HG02588 (cell line): Measurements from ENCODE around the gene AKAP12.
"Not testable (repeated sequence)": the region's sequence is repeated elsewhere in the genome, so short reads cannot be mapped to it uniquely, and the experiment has no call there.

Source experiments
- ATAC-seq: cut with Tn5 transposase; IDR thresholded peaks from one replicate; pipeline ENCODE4 v1.9.1; 2021; ENCODE audit warnings: mild to moderate bottlenecking, moderate library complexity; ENCODE audit not compliant: unreplicated experiment

AKAP12 gene

DNA sequence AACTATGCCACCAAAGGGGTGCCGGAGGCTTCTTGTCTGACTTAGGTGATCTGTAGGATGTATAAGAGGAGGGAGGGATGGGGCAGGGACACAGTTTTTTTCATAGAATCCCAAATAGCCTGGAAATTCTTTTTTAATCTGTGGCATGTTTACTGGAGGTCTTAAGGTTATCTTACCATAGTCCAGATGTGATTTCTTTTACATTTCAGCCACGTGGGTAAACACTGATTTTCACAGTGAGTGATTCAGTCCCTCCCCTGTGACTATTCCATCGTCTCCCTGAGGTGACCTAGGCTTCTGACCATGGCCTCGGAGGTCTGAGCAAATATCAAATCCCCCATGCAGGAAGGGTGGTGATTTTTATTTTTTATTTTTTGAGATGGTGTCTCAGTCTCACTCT lies 67.7 kb downstream of the AKAP12 start:
- no peak for ATAC-seq

DNA sequence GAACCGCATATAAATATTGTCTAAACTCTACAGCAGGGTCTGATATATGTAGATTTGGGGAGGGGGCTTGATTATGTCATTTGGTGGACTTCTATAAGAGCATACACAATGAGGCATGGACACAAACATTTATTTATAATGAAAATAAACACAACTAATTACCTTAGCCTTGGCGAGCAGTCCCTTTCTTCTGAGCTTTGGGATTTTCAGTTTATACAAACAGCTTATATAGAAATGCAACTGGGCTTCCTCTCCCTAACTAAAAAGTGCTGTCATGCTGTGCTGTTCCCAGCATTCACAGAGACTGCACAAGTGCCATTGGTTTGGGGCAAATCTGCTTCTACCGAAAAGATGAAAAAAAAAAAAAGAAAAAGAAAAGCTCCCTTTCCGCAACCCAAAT lies 69.9 kb downstream of the AKAP12 start:
- ATAC-seq: no peak

DNA sequence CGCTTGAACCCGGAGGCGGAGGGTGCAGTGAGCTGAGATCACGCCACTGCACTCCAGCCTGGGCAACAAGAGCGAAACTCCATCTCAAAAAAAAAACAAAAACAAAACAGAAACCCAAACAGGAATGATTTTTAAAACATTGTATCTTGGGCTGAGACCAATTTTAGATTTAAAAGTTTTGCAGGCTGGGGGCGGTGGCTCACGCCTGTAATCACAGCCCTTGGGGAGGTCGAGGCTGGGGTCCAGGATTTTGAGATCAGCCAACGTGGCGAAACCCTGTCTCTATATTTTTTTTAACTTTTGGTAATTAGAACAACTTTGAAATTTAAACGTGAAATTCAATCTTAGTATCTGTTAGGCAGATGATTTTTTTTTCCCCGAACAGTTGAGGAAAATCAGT lies 70.5 kb downstream of the AKAP12 start:
- no peak for ATAC-seq

DNA sequence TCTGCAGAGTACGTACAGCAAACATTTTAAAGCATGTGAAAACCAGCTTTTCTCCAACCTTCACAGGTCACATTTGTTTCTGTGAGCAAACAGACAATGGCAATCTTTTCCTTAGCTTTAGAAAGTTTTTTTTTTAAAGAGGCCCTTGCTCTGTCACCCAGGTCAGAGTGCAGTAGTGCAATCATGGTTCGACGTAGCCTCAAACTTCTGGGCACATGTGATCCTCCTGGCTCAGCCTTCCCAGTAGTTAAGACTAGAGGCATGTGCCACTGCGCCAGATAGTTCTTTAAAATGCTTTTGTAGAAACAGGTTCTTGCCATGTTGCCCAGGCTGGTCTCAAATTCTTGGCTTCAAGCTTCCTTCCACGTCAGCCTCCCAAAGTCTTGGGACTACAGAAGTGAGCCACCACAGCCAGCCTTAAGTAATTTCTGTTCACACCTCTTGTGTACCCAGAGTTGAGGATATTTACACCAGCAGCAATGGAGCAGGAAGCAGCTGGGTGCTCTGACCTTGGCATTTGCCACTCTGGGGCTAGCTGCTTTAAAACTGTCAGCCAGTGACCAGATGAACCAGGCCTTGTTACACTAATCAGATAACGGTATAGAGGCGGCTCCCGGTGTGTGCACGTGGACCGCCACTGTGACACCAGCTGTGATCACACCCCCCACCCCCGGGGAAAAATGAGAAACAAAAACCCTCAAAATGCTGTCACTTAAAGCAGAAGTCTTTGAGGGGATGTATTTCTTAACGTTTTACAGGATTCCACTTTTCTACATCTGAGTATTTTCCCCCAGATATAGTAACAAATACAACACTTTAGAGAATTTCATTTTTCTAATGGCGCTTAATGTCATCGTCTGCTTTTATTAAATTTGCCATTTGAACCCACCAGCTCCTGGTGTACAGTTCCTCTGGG lies 71.3 kb downstream of the AKAP12 start:
- no peak for ATAC-seq

DNA sequence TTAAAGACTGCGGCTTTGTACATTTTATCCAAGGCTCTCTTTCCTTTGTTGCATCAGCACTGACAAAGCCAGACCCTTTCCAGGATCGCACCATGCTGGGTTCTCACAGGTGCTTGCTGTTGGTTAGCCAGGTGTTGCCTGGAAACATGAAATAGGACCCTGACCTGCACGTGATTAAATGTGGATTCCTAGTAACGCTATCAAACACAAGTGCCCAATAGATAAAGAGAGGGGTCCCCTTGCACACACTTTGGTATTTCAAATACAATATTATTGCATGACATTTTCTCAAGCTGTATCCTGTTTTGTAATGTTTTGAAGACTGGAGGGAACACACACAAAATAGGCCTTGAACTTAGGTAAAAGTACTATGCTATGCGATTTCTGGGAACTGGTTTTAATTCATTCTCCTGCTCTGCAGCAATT lies 73.3 kb downstream of the AKAP12 start:
- ATAC-seq: no peak

DNA sequence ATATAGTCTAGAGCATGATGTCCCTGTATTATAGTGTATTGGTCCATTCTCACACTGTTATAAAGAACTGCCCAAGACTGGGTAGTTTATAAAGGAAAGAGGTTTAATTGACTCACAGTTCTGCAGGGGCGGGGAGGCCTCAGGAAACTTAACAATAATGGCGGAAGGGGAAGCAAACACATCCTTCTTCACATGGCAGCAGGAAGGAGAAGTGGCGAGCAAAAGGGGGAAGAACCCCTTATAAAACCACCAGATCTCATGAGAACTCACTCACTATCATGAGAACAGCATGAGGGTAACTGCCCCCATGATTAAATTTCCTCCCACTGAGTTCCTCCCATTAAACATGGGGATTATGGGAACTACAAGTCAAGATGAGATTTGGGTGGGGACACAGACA lies 75.9 kb downstream of the AKAP12 start:
- not testable (repeated sequence) for ATAC-seq

DNA sequence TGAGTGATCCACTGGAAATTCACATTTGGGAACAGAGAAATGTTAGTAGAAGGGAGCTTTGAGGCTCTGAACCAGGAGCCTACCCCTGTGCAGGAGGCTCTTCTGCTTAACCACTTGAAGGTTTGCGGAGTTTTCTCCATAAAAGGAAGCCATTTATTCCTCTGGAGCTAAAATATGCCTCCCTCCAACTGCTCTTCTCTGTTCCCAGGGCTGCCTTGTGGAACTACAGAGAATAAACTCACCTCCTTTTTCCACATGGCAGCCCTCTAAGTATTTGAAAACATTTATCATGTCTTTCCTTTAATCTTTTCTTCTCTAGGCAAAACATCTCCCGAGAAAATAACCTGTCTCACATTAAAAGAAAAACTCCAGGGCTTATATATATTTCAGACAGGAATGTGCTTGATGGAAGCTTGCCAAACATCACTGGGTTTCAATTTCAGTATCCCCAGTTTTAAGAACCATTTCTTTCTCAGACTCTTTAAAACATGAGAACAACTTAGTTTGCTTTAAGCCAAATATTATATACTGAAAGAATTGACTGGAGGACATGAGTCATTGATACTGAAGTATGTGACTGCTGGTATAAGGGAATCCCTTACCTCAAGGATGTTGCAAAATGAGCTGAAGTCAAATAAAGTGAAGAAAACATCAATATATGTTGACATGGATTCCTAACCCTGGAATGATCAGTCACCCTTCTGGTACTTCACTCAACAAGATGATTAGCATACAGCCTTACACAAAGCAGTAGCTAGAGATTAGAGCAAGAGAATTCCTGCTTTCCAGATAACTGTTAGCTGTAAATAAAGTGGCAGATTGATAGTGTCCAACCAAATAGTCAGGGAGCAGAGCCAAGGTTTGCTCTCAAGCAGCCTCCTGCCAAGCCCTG lies 77.6 kb downstream of the AKAP12 start:
- no peak for ATAC-seq

DNA sequence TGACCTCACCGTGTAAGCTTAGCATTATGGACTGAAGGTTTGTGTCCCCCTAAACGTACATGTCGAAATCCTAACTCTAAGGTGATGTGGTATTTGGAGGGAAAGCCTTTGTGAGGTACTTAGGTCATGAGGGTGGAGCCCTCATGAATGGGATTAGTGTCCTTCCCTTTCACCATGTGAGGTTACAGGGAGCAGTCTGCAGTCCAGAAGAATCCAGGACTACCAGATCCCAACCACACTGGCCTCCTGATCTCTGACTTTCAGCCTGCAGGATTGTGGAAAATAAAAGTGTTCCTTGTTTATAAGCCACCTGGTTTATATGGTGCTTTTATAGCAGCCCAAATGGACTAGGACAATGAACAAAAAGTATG lies 78.2 kb downstream of the AKAP12 start:
- no peak for ATAC-seq

DNA sequence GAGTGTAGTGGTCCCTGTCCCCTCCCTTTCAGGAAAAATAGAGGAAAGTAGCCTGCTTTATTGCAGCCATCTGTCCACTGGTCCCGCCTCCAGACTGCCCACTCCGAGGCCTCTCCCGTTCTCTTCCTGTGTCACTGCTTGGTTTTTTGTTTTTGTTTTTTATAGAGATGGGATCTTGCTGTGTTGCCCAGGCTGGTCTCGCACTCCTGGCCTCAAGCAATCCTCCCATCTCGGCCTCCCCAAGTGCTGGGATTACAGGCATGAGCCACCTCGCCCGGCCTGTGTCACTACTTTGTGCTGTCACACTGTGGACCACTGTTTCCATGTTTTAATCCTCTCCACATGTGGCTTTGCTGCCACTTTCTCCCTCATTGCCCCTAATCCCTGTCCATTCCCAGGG lies 80.4 kb downstream of the AKAP12 start:
- ATAC-seq: no peak

DNA sequence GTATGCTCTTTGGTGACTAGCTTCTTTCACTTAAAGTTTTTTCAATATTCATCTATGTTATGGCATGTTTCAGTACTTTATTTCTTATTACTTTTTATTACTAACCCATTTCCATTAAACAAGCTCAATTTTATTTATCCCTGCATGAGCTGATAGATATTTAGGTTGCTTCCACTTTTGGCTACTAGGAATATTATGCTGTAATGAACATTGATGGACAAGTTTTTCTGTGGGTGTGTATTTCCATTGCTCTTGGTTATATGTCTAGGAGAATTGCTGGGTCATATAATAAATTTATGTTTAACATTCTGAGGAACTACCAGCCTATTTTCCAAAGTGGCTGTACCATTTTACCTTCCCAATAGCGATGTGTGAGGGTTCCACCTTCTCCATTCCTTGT lies 81.7 kb downstream of the AKAP12 start:
- ATAC-seq: no peak

DNA sequence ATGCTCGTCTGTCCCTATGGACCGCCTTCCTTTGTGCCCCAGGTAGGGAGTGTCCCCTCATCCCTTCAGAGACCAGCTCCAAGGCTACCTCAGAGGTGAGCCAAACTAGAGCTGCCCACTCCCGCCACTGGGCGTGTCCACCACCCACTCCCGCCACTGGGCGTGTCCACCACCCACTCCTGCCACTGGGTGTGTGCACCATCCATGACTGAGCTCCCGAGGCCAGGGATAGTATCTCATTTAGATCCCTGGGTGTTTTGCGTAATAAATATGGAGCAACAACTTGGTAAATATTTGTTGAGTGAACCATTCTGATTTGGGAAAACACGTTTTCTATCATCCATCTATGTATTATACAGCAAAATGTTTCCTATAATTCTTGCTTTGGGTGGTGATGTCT lies 82.8 kb downstream of the AKAP12 start:
- ATAC-seq: no peak

DNA sequence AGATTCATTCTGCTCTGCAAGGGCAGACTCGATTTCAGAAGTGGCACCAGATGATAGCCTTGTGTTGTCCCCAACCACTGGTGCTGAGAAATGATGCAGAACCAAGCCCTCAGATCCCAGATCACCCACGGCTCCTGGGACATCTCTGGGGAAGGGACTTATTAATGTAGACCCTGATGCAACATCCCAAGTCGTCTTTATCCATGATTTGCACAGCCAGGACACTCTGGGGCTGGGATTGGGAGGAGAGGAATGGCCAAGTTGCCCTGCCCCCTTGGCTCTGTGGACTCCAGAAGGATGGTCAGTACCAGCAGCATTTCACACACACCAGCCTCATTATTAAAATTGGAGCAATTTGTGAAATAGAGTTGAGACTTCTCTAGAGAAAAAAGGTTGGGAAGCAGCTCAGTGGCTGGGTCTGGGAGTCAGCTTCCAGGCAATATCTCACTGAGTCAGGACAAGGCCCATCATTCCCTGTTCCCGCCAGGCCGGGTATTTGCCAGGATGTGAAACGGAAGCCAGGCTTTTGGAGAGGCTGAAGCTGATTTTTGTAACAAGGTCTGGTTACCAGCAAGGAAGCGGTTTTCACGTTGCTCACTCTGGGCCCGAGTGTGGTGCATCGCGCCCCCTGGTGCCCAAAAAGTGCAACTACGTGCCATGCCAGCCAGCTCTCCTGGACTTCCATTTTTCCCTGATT lies 84.2 kb downstream of the AKAP12 start:
- peak; percentile 80 for ATAC-seq

DNA sequence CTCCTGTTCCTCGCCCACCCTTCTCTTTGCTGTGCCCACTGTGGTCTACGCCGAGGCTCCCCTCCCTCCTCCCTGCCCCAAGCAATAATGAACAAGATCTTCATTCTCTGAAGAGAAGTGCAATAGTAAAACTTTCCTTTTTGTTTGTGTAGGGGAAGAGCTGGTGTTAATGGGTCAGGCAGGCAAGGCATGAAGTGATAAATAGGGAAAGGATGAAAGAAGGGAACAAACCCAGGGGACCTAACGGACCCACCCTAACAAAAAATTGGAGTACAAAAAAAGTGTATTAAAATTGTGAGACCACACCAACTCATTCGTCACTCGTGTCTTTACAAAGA lies 84.7 kb downstream of the AKAP12 start:
- no peak for ATAC-seq

DNA sequence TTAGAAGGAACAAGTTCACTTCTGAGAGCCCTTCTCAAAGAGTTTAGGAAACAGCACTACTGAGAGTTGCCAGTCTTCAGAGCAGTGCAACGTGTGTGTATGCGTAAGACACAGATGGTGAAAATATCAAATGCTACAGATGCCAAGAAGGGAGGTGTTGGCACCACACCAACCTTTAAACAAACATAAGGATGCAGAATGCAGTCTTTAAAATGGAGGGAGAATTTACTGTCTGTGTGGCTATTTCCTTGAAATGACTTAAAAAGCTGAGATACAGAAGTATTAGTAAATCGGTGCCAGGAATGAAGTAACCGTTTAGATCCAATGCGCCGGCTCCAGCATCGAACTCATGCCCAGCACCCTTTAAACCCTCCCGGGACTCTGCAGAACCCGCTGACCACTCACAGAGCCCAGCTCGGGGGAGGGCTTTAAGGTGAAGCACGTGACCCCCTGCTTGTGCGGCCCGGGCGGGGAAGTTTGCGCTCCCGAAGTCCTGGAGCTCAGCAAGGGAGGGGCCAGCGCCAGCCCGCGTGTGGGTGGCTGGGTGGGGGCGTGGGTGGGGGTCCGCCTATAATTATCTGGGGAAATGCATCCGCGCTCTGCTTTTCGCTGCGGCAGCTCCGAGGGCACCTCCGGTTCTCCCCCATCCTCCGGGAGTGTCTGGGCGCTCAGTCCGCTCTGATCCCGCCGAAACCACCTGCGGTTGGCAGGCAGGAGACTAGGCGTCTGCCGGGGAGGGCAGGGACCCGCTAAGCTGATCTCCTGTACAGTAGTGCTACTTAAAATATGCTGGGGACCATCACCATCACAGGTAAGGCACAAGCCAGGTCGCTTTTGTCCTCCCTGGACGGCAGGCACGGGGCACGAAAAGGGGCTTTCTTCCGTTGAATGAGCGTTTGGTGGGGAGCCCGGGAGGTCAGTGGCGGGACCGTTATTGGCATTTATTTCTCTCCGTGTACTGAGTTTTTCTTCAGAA lies 85.6 kb downstream of the AKAP12 start:
- no peak for ATAC-seq

DNA sequence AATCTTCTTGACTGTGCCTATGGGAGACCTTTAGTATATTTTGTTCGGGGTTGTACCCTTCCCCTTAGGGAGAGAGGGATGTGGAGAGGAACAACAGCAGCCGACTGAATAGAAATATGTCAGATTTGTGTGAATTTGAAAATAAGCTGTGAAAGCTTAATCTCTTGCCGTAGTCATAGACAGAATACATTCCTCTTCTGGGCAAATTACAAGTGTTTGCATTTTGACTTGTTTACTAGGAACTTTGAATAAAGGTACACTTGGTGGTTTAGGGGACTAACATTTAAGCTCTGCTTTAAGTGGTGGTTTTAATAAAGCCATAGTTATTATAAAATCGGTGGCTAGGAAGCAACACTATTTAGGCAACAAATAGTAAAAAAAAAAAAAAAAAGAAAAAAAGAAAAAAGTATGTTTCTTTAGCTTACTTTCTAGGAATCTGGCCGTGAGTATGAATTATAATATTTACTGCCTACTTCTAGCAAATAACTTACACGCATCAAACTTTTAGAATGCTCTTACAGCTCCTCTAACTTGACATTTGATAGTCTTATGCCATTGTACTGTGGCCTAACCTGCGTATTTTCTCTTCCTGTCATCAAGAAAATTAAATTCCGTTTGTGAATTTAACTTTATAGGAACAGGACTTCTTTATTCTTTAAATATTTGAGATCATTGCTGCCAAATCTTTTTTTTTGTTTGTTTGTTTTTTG lies 86.5 kb downstream of the AKAP12 start:
- no peak for ATAC-seq

DNA sequence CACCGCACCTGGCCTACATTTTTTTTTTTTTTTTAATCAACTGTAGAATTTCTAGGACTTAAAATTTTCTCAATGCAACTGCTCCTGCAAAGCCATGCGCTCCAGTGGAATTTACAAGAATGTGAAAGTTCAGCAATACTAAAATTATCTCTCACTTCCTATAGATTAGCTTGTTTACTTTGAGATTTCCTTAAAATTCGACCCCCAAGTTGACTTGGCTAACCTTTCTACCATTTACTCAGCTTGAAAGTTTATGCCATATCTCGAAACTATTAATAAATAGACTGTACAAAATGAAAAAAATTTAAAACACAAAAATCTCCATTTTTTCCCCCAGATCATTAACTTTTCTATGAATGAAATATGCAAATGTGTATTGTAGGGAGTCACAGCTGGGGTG lies 87.3 kb downstream of the AKAP12 start:
- no peak for ATAC-seq

DNA sequence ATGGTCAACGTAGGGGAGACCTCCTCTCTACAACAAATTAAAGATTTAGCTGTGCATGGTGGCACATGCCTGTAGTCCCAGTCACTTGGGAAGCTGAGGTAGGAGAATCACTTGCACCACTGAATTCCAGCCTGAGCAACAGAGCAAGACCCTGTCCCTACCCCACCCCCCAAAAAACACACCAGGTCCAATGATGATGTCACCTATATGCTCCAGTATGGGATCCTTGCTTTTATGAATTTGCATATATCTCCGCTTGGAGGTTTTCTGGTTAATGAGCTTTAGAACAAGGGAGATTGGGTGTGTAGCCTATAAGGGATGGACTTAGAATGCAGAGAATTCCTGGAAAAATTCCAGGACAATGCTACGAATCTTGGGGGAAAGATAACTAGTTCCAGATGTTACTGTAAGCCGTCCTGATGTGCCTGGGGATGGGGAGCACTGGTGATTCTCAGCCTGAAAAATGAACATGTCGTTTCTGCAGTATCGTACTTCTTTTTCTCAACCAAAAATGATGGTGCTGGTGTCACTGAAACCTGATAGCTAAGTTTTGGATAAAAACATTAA lies 90.4 kb downstream of the AKAP12 start:
- no peak for ATAC-seq

DNA sequence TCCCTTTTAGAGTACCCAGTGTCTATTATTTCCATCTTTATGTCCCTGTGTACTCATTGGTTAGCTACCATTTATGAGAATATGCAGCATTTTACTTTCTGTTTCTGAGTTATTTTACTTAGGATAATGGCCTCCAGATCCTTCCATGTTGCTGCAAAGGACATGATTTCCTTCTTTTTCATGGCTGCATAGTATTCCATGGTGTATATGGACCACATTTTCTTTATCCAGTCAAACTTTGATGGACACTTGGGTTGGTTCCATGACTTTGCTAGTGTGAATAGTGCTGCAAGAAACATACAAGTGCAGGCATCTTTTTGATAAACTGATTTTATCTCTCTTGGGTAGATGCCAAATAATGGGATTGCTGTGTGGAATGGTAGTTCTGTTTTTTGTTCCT lies 96.2 kb downstream of the AKAP12 start:
- no peak for ATAC-seq

DNA sequence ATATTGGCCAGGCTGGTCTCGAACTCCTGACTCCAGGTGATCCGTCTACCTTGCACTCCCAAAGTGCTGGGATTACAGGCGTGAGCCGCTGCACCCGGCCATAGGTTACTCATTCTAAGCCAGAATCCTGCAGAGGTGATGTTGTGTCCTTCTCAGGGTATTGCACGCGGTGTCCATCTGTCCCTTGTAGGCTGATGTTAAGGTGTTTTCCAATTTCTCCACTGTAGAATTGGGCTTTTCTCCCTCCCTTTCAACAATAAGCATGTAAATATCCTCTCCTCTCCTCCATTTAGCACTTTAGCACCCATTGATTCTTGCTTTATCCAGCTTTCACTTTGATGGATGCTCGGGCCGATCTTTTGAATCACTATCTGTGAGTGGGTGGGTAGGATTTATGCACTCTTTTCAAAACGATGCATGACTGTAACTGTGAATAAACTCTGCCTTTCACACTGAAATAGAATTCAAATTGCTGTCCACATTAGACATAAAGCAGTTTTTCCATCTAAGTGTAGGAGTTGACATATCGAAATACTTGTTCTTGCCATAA lies 99.0 kb downstream of the AKAP12 start:
- no peak for ATAC-seq
